ENCODE data around the gene ZBTB46. TPM values are rescaled to one million over a fixed set of nuclear protein-coding genes. Genes with fewer than 3 reads are reported as not detected.
A peak's percentile ranks its signal among the peaks of the same experiment; 100 is the strongest.

The ZBTB46 gene
- total RNA-seq, 1 experiment from 2014 or later, result 13.5 TPM

DNA sequence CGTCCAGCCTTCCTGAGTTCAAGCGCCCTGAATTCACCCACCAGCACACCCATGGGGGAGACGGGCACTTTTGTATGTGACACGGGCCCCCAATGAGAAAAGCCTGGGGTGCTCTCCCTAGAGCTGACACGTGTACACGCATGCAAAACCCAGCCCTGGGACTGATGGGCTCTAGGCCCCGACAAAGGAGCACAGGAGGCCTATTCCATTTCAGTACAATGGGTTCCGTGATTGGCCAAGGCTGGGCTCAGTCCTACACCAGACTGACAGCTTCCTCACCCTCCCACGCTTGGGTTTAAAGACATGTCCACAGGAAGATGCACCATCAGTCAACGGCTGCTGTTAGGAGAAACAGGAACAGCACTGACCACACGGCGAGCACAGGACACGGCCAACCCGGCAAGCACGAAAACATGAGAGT, 8.8 kb downstream of the ZBTB46 start:
- peak; percentile 13 for DNase-seq
- H3K4me3 ChIP-seq (ENCODE audit: insufficient read depth, low read depth, low read length), result no peak overlapping the region
- no peaks in the 10 kb centered on the region for H3K27me3 ChIP-seq (ENCODE audit: control insufficient read depth, insufficient read depth, low read length)
- no peaks in the 10 kb centered on the region for H3K36me3 ChIP-seq (replicated peaks; ENCODE audit: control insufficient read depth, insufficient read depth, low read length)

DNA sequence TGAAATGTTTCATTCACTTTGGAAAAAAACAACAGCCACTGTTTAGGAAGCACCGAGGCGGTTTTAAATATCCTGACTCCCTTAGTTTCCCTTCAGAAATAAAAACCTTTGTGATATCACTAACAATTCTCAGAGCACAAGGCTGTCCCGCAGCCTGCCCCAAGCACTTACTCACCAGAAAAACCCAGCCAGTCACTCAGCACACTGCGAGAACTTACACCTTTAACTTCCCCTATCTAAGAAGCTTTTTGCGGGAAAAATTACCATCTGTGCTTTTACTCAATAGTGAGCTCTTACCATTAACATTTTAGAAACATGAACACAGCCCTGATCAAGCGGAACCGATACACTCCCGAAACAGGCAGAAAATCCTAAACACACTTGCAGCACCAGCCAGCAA, 9.3 kb downstream of the ZBTB46 start:
- DNase-seq, result no peak
- no peaks in the 10 kb centered on the region for H3K27me3 ChIP-seq (ENCODE audit: control insufficient read depth, insufficient read depth, low read length)
- no peak overlapping the region for H3K4me3 ChIP-seq (ENCODE audit: insufficient read depth, low read depth, low read length)
- no peaks in the 10 kb centered on the region for H3K36me3 ChIP-seq (replicated peaks; ENCODE audit: control insufficient read depth, insufficient read depth, low read length)

DNA sequence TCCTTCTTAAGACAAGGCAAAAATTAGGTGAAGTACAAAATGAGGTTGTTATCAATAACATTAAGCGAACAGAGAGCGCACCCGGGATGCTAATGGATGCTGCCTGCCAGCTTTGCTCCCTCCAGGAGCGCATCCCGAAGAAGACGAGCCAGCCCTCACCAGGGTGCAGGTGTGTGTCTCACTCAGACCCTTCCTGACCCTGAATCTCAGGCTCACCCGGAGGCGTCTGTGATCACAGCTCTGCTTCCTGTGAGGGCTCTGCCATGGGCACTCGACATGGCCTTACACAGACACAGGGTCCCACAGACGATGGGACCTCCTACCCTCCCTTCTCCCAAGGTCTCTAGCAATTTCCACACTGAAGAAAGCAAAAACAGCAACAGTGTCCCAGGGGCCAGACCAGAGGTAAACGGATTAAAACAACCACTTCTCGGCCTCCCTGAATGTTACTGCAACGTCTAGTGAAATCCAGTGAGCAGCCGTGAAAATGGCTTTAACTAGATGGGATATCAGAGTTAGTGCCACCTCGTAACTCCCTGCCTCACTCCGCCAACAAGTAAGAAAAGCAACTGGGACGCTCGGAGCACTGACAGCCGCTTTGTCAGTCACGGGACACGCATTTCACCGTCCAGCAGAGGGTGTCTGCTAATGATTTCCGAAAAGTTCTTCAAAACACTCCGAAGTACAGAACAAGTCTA, 11.7 kb downstream of the ZBTB46 start:
- Histone ChIP-seq H3K36me3 (replicated peaks; ENCODE audit: control insufficient read depth, insufficient read depth, low read length) (no peaks in the 10 kb centered on the region; the same call in 1 of the 2 replicates), H3K4me3 (ENCODE audit: insufficient read depth, low read depth, low read length) (no peak overlapping the region), H3K27me3 (ENCODE audit: control insufficient read depth, insufficient read depth, low read length) (no peaks in the 10 kb centered on the region)
- DNase-seq, result peak; percentile 65

DNA sequence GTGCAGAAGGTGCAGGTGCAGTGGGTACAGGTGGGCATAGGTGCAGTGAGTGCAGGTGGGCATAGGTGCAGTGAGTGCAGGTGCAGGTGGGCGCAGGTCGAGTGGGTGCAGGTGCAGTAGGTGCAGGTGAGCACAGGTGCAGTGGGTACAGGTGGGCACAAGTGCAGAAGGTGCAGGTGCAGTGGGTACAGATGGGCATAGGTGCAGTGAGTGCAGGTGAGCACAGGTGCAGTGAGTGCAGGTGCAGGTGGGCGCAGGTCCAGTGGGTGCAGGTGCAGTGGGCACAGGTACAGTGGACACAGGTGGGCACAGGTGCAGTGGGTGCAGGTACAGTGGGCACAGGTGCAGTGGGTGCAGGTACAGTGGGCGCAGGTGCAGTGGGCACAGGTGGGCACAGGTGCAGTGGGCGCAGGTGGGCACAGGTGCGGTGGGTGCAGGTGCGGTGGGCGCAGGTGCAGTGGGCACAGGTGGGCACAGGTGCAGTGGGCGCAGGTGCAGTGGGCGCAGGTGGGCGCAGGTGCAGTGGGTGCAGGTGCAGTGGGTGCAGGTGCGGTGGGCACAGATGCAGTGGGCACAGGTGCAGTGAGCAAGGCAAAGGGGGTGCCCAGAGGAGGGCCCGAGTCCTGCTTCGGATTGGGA, 15.3 kb downstream of the ZBTB46 start:
- no peak for DNase-seq
- Histone ChIP-seq H3K27me3 (ENCODE audit: control insufficient read depth, insufficient read depth, low read length) (no peaks in the 10 kb centered on the region), H3K4me3 (ENCODE audit: insufficient read depth, low read depth, low read length) (no peak overlapping the region), H3K36me3 (replicated peaks; ENCODE audit: control insufficient read depth, insufficient read depth, low read length) (no peaks in the 10 kb centered on the region; the same call in 1 of the 2 replicates)

DNA sequence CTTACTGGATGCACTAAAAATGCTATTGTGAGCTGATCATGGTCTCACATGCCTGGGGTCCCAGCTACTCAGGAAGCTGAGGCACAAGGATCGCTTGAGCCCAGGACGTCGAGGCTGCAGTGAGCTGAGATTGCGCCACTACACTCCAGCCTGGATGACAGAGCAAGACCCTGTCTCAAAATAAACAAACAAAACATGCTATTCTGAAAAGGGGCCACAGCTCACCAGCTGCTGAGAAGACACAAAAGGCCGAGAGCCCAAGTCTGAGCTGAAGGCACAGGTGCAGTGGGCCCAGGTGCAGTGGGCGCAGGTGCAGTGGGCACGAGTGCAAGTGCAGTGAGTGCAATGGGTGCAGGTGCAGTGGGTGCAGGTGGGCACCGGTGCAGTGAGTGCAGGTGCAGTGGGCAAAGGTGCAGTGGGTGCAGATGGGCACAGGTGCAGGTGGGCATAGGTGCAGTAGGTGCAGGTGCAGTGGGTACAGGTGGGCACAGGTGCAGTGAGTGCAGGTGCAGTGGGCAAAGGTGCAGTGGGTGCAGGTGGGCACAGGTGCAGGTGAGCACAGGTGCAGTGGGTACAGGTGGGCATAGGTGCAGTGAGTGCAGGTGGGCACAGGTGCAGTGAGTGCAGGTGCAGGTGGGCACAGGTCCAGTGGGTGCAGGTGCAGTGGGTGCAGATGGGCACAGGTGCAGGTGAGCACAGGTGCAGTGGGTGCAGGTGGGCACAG, 16.0 kb downstream of the ZBTB46 start:
- no peak for DNase-seq
- Histone ChIP-seq H3K36me3 (replicated peaks; ENCODE audit: control insufficient read depth, insufficient read depth, low read length) (no peaks in the 10 kb centered on the region; the same call in 1 of the 2 replicates), H3K27me3 (ENCODE audit: control insufficient read depth, insufficient read depth, low read length) (no peaks in the 10 kb centered on the region), H3K4me3 (ENCODE audit: insufficient read depth, low read depth, low read length) (no peak overlapping the region)

DNA sequence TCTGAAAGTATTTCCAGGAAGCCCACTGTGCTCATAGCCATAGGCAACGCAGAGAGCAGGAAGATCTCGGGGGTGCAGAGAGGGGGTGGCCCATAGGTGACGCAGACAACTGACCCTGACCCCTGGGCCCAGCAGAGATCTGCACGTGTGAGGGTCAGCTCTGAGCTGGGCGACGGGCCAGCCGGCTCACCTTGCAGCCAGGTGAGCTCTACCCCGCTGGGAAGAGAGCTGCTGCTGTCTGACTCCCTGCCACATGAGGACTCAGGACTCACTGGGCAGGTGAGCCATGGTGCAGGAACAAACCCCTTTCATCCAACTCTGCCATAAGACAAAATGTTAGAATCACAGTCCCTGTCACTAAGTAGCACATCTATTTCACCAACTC, 19.6 kb downstream of the ZBTB46 start:
- Histone ChIP-seq H3K36me3 (replicated peaks; ENCODE audit: control insufficient read depth, insufficient read depth, low read length) (no peaks in the 10 kb centered on the region; the same call in 1 of the 2 replicates), H3K4me3 (ENCODE audit: insufficient read depth, low read depth, low read length) (no peak overlapping the region), H3K27me3 (ENCODE audit: control insufficient read depth, insufficient read depth, low read length) (no peaks in the 10 kb centered on the region)
- DNase-seq, result peak; percentile 64

DNA sequence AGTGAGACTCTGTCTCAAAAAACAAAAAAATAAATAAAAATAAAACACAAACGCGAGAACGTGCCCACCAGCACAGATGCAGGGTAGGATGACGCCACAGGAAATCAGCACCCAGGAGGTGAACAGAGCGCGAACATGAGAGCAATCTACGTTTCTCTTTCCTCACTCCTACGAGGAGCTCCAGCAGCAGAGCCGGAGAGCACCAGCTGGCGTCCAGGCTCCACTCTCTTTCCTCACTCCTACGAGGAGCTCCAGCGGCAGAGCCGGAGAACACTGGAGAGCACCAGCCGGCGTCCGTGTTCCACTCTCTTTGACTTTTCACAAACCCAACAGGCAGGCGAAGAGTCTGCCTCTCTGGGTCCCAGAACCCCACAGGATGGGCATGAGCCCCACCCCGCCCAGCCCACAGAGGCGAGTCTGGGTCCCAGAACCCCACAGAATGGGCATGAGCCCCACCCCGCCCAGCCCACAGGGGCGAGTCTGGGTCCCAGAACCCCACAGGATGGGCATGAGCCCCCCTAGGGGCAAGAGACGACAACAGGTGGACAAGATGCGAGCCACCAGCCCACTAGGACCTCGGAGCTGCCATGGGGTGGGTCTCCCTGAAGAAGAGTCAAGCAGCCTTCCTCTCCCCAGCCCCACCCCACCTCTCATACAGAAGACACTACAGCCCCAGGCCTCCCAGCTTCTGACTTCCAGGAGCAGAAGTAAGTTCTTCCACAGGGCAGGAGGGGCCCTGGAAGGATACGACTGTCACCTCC, 20.2 kb downstream of the ZBTB46 start:
- Histone ChIP-seq H3K4me3 (ENCODE audit: insufficient read depth, low read depth, low read length) (no peak overlapping the region), H3K27me3 (ENCODE audit: control insufficient read depth, insufficient read depth, low read length) (no peaks in the 10 kb centered on the region), H3K36me3 (replicated peaks; ENCODE audit: control insufficient read depth, insufficient read depth, low read length) (no peaks in the 10 kb centered on the region; the same call in 1 of the 2 replicates)
- peak; percentile 57 for DNase-seq

DNA sequence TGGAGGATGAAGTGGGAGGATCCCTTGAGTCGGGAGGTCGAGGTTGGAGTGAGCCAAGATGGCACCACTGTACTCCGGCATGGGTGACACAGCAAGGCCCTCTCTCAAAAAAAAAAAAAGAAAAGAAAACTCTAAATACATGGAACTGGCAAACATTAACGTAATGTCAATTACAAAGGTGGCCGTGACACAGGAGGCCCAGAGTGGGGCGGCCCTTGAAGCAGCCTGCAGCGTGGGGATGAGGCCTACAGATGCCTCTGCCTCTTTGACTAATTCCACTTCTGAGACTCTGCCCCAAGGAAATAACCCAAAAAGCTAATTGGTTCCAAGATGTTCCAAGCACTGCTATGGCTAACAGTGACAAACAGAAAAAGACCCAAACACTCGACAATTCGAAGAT, 21.2 kb downstream of the ZBTB46 start:
- no peak overlapping the region for H3K4me3 ChIP-seq (ENCODE audit: insufficient read depth, low read depth, low read length)
- H3K36me3 ChIP-seq (replicated peaks; ENCODE audit: control insufficient read depth, insufficient read depth, low read length), result no peaks in the 10 kb centered on the region
- no peaks in the 10 kb centered on the region for H3K27me3 ChIP-seq (ENCODE audit: control insufficient read depth, insufficient read depth, low read length)
- no peak for DNase-seq

DNA sequence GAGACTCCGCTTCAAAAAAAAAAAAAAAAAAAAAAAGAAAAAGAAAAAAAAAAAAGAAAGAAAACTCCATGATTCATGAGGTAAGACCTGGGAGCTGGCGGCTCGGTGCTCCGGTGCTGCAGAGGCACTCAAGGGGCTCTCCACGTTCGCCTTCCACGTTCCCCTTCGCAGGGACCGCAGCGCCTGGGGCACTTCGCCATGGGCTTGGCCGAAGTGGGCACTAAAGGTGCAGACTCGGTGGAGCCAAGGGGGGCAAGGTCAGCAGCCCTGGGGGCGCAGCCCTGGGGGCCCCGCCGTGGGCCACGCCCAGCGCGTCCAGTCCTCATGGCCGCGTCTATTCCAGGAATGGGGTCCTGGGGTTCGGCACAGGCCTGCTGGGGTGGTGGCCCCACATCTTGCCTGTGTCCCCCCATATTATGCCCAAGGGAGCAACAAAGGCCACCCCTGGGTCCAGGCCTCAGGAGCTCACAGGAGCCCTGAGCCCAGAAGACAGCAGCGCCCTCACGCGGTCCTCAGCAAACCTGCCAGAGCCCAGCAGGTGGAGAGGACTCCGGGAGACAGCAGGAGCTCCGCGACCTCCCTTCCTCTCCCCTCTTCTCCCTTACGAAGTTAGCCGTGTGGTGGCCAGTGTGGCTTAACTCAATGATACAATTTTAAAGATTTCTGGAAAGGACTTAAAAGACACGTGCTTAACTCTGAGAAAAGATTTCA, 21.9 kb downstream of the ZBTB46 start:
- Histone ChIP-seq H3K4me3 (ENCODE audit: insufficient read depth, low read depth, low read length) (no peak overlapping the region), H3K27me3 (ENCODE audit: control insufficient read depth, insufficient read depth, low read length) (no peaks in the 10 kb centered on the region), H3K36me3 (replicated peaks; ENCODE audit: control insufficient read depth, insufficient read depth, low read length) (no peaks in the 10 kb centered on the region)
- DNase-seq, result peak; percentile 76

DNA sequence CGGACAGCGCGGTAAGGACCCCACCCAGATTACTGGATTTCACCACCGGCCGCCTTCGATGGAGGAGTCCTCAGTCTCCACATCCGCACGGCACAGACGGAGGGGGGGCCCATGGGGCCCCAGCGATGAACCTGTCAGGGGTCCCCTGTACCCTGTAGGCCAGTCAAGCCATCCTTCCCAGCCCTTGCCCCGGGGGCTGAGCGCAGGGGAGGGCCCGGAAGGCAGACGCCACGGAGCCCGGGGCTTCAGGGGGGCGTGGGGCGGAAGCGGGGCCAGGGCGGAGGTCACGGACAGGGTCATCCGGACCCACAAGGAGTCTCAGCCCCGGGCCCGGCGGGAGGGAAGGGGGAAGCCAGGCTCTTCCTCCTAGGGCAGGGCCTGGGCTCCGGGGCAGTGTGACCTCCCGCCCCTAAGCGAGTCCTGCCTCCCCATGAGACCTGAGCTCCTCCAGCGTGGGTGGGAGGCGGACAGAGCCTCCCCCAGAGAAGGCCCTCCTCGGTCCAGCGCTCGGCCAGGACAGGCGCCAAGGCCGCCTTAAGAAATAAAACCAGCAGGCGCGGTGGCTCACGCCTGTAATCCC, 22.8 kb downstream of the ZBTB46 start:
- H3K36me3 ChIP-seq (replicated peaks; ENCODE audit: control insufficient read depth, insufficient read depth, low read length), result no peaks in the 10 kb centered on the region

DNA sequence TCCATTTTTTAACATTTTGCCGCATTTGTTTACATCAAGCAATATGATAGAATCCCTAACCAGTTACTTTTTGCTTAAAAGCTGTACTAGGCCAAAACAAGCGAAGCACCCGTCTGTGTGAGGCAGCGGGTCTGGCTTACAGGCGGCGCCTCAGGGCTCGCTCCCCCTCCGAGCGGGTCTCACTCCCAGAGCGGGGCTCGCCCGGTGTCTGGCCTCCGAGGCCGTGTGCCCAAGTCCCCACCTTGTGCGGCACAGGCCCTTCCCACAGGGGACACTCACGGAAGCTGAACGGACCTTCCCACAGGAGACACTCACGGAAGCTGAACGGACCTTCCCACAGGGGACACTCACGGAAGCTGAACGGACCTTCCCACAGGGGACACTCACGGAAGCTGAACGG, 23.4 kb downstream of the ZBTB46 start:
- Histone ChIP-seq H3K36me3 (replicated peaks; ENCODE audit: control insufficient read depth, insufficient read depth, low read length) (no peaks in the 10 kb centered on the region), H3K27me3 (ENCODE audit: control insufficient read depth, insufficient read depth, low read length) (no peaks in the 10 kb centered on the region), H3K4me3 (ENCODE audit: insufficient read depth, low read depth, low read length) (no peak overlapping the region)
- DNase-seq, result peak; percentile 56

More for the DNA sequence above, 22.8 kb downstream of the ZBTB46 start:
- Histone ChIP-seq H3K4me3 (ENCODE audit: insufficient read depth, low read depth, low read length) (no peak overlapping the region), H3K27me3 (ENCODE audit: control insufficient read depth, insufficient read depth, low read length) (no peaks in the 10 kb centered on the region)
- peak; percentile 70 for DNase-seq

DNA sequence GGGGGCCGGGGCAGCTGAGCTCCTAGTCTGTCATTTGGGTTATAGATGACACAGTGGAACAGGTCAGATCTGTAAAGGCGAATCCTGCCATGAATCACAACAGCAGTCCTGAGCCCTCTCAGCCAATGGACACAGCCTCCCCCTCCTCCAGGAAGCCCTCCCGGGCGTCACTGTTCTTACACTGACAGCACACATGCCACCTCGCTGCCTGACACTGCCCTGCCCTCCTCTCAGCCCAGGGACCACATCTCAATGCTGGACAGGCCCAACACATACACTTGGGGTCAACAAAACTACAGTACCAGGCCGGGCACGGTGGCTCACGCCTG, 26.8 kb downstream of the ZBTB46 start:
- H3K4me3 ChIP-seq (ENCODE audit: insufficient read depth, low read depth, low read length), result no peak overlapping the region
- DNase-seq, result no peak
- H3K36me3 ChIP-seq (replicated peaks; ENCODE audit: control insufficient read depth, insufficient read depth, low read length), result no peaks in the 10 kb centered on the region
- H3K27me3 ChIP-seq (ENCODE audit: control insufficient read depth, insufficient read depth, low read length), result no peaks in the 10 kb centered on the region

DNA sequence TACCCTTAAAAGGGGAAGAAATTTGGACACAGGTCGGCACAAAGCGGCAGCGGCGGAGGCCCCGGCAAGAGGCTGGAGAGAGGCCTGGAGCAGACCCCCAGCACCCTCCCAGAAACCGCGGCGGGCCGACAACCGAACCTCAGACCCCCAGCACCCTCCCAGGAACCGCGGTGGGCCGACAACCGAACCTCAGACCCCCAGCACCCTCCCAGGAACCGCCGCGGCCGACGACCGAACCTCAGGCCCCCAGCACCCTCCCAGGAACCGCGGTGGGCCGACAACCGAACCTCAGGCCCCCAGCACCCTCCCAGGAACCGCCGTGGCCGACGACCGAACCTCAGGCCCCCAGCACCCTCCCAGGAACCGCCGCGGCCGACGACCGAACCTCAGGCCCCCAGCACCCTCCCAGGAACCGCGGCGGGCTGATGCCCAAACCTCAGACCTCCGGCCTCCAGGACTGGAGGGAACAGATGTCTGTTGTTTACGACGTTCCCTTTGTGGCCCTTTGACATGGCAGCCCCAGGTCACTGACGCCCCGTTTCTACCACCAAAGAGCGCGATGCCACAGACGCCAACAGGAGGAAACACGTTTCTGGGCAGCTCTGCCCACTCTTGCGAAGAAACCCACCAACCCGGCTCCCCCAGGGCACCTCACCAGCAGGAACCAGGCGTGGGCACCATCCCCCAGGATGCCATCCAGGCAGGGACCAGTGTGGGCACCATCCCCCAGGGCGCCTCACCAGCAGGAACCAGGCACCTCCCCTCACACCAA, 28.4 kb downstream of the ZBTB46 start:
- DNase-seq, result no peak
- H3K27me3 ChIP-seq (ENCODE audit: control insufficient read depth, insufficient read depth, low read length), result no peaks in the 10 kb centered on the region
- no peak overlapping the region for H3K4me3 ChIP-seq (ENCODE audit: insufficient read depth, low read depth, low read length)
- no peaks in the 10 kb centered on the region for H3K36me3 ChIP-seq (replicated peaks; ENCODE audit: control insufficient read depth, insufficient read depth, low read length)
